EH (cell line): ENCODE results near the gene ZHX3.
"Not testable (repeated sequence)": the region's sequence is repeated elsewhere in the genome, so short reads cannot be mapped to it uniquely, and the experiment has no call there.

Experiments
- DNase-seq: peaks from one replicate; pipeline ENCODE4 v3.0.0-alpha.2; 2015; ENCODE audit warnings: low read depth

ZHX3 gene

DNA sequence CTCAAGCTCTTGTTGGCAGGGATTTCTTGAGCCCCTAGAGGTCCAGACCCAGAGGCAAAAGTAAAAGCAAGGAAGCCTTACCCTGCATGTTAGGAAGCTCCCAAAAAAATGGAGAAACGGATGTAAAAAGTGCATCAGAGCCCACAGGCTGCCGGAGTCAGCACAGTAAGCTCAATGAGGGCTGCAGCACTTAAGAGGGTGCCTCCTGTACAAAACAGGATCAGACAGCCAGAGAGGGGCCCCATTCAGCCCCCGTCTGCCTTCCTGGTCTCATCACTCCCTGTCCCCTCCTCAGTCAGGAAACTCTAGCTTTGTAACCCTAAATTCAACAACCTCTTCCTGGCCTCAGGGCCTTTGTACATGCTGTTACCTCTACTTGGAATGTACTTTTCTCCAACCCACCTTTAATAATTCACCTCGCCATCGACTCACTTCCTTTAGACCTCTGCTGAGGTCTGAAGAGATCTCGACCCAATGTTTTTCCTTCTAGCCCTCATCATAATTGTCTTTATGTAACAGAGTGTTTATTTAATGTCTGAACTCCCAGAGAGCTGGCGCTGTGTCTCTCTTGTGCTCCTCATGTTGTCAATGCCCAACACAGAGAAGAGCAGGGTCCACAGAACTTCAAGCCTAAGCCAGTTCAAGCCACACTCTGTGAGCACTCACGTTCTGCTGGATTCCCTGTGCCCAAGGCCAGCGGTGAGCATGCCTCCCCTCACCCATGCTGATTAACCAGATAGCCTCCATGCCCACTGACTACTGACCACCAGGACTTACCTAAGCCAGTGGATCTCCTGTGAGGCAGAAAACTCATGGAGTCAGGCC, 183.0 kb downstream of the ZHX3 start:
- DNase-seq = no peak

- no peak for DNase-seq
Measured at GRCh38 chr20:41133709-41134361, 183.7 kb downstream of the ZHX3 start.

- not testable (repeated sequence) for DNase-seq
Measured at GRCh38 chr20:41132388-41132775, 185.1 kb downstream of the ZHX3 start.

GRCh38 chr20:41131594-41132387, 185.7 kb downstream of the ZHX3 start:
- no peak for DNase-seq
